Measurements from ENCODE around the gene ZBTB17. TPM values are rescaled to one million over a fixed set of nuclear protein-coding genes. Genes with fewer than 3 reads are reported as not detected.

ZBTB17 gene
- total RNA-seq, 1 donor from 2014 or later = 24.1 TPM

GRCh38 chr1:16012590-16013219 lies 36.8 kb upstream of the ZBTB17 start:
- Histone ChIP-seq H3K27me3 (ENCODE audit: control insufficient read depth, insufficient read depth, low read length) (no peaks in the 10 kb centered on the region), H3K4me3 (ENCODE audit: low read depth, low read length) (peak overlapping the region; percentile 32), H3K36me3 (ENCODE audit: control insufficient read depth, insufficient read depth, low read length) (no peaks in the 10 kb centered on the region)
- no peak for DNase-seq (ENCODE audit: low read depth)
- no peak for TF ChIP-seq CTCF (IDR thresholded peaks at IDR 0.05; ENCODE audit: insufficient read depth, low read length, poor library complexity, severe bottlenecking)

- no peak overlapping the region for H3K4me3 ChIP-seq (ENCODE audit: low read depth, low read length)
- DNase-seq (ENCODE audit: low read depth) = no peak
- TF ChIP-seq CTCF (IDR thresholded peaks at IDR 0.05; ENCODE audit: insufficient read depth, low read length, poor library complexity, severe bottlenecking) = no peak
- no peaks in the 10 kb centered on the region for H3K27me3 ChIP-seq (ENCODE audit: control insufficient read depth, insufficient read depth, low read length)
- no peaks in the 10 kb centered on the region for H3K36me3 ChIP-seq (ENCODE audit: control insufficient read depth, insufficient read depth, low read length)
These were observed 36.2 kb upstream of the ZBTB17 start for GRCh38 chr1:16011936-16012589.

GRCh38 chr1:16010837-16011236 lies 34.9 kb upstream of the ZBTB17 start:
- Histone ChIP-seq H3K36me3 (ENCODE audit: control insufficient read depth, insufficient read depth, low read length) (no peaks in the 10 kb centered on the region), H3K4me3 (ENCODE audit: low read depth, low read length) (no peak overlapping the region), H3K27me3 (ENCODE audit: control insufficient read depth, insufficient read depth, low read length) (no peaks in the 10 kb centered on the region)
- TF ChIP-seq CTCF (IDR thresholded peaks at IDR 0.05; ENCODE audit: insufficient read depth, low read length, poor library complexity, severe bottlenecking) = no peak
- DNase-seq (ENCODE audit: low read depth) = no peak

- no peak for TF ChIP-seq CTCF (IDR thresholded peaks at IDR 0.05; ENCODE audit: insufficient read depth, low read length, poor library complexity, severe bottlenecking)
- Histone ChIP-seq H3K4me3 (ENCODE audit: low read depth, low read length) (no peak overlapping the region), H3K36me3 (ENCODE audit: control insufficient read depth, insufficient read depth, low read length) (no peaks in the 10 kb centered on the region), H3K27me3 (ENCODE audit: control insufficient read depth, insufficient read depth, low read length) (peaks cover 3% of the 10 kb centered on the region)
- DNase-seq (ENCODE audit: low read depth) = no peak
These were observed 33.8 kb upstream of the ZBTB17 start for GRCh38 chr1:16009678-16010077.

- no peaks in the 10 kb centered on the region for H3K36me3 ChIP-seq (ENCODE audit: control insufficient read depth, insufficient read depth, low read length)
- peak; percentile 97 for TF ChIP-seq CTCF (IDR thresholded peaks at IDR 0.05; ENCODE audit: insufficient read depth, low read length, poor library complexity, severe bottlenecking)
- no peak overlapping the region for H3K4me3 ChIP-seq (ENCODE audit: low read depth, low read length)
- peaks cover 3% of the 10 kb centered on the region for H3K27me3 ChIP-seq (ENCODE audit: control insufficient read depth, insufficient read depth, low read length)
- DNase-seq (ENCODE audit: low read depth) = no peak
These were observed 33.1 kb upstream of the ZBTB17 start for GRCh38 chr1:16009030-16009460.

All from kidney epithelial cell (primary cell).